IMR-90 (cell line): ENCODE measurements around the gene ATP6V0C. TPM values are rescaled to one million over a fixed set of nuclear protein-coding genes. Genes with fewer than 3 reads are reported as not detected.

Experiments
- ATAC-seq: fragments of 200-7000 bp; cut with Tn5 transposase; 2 replicates; pipeline ENCODE4 v1.9.1; 2020; ENCODE audit warnings: low read depth, mild to moderate bottlenecking, moderate library complexity
- BruUV-seq: library from RNA; stranded (reverse); fragments of 400-500 nt; replicated peaks from 2 replicates; lab custom pipeline; 2021; lab: Mats Ljungman, UMichigan
- CTCF ChIA-PET: fragments of 300-600 bp; formaldehyde crosslinking; extraction: SDS; loops from one replicate; lab custom pipeline; 2021; ENCODE audit warnings: antibody characterized with exemption; lab: Yijun Ruan, JAX
- POLR2A ChIA-PET: fragments of 300-600 bp; sonication (Branson Sonifier 250); formaldehyde crosslinking; loops from one replicate; lab custom pipeline; 2022; ENCODE audit warnings: antibody characterized with exemption; ENCODE audit not compliant: unreplicated experiment; lab: Charles Lee
- DNase-seq: peaks from one replicate; pipeline ENCODE4 v3.0.0; 2013
- H2AFZ ChIP-seq: replicated peaks from 2 replicates; pipeline ENCODE3; 2013; ENCODE audit warnings: low read length, mild to moderate bottlenecking; ENCODE audit not compliant: poor library complexity
- H2AK5ac ChIP-seq: 2 replicates; pipeline ENCODE4 v1.6.1; 2013; ENCODE audit warnings: low read depth, low read length, inconsistent platforms
- H2AK9ac ChIP-seq: replicated peaks from 2 replicates; pipeline ENCODE3; 2013; ENCODE audit warnings: mild to moderate bottlenecking, low read depth, low read length, moderate library complexity; ENCODE audit not compliant: poor library complexity
- H2BK120ac ChIP-seq: 2 replicates; pipeline ENCODE4 v1.6.1; 2013; ENCODE audit warnings: low read depth, low read length, inconsistent platforms
- H2BK15ac ChIP-seq: 3 replicates; pipeline ENCODE4 v1.6.1; 2013; ENCODE audit warnings: low read depth, low read length, inconsistent platforms
- H2BK20ac ChIP-seq: 2 replicates; pipeline ENCODE4 v1.6.1; 2013; ENCODE audit warnings: low read depth, mild to moderate bottlenecking, inconsistent platforms, low read length, moderate library complexity
- H2BK5ac ChIP-seq: 2 replicates; pipeline ENCODE4 v1.6.1; 2013; ENCODE audit warnings: mild to moderate bottlenecking, low read depth, low read length, inconsistent platforms; ENCODE audit not compliant: poor library complexity, severe bottlenecking
- H3K14ac ChIP-seq: replicated peaks from 2 replicates; pipeline ENCODE4 v1.6.1; 2013; ENCODE audit warnings: low read depth, low read length, inconsistent platforms
- H3K18ac ChIP-seq: 2 replicates; pipeline ENCODE4 v1.6.1; 2013; ENCODE audit warnings: low read depth, low read length, control low read depth
- H3K23ac ChIP-seq: 2 replicates; pipeline ENCODE4 v1.6.1; 2013; ENCODE audit warnings: low read depth, low read length, inconsistent platforms
- H3K27ac ChIP-seq: 2 replicates; pipeline ENCODE4 v1.5.1; 2013; ENCODE audit warnings: mild to moderate bottlenecking, control low read depth, low read length; ENCODE audit not compliant: insufficient read depth
- H3K27me3 ChIP-seq: 2 replicates; pipeline ENCODE4 v1.6.1; 2013; ENCODE audit warnings: low read length; ENCODE audit not compliant: control insufficient read depth, insufficient read depth
- H3K36me3 ChIP-seq: 2 replicates; pipeline ENCODE4 v1.6.1; 2013; ENCODE audit warnings: low read length, mixed read lengths; ENCODE audit not compliant: control insufficient read depth, insufficient read depth
- H3K4ac ChIP-seq: 2 replicates; pipeline ENCODE4 v1.6.1; 2013; ENCODE audit warnings: low read depth, low read length, inconsistent platforms
- H3K4me1 ChIP-seq: 2 replicates; pipeline ENCODE4 v1.6.1; 2013; ENCODE audit warnings: low read length, mixed read lengths; ENCODE audit not compliant: control insufficient read depth, insufficient read depth
- H3K4me2 ChIP-seq: 2 replicates; pipeline ENCODE4 v1.6.1; 2013; ENCODE audit warnings: low read depth, mild to moderate bottlenecking, control low read depth, low read length, moderate library complexity
- H3K4me3 ChIP-seq: 2 replicates; pipeline ENCODE4 v1.5.1; 2013; ENCODE audit warnings: low read depth, mild to moderate bottlenecking, control low read depth, low read length, moderate library complexity; ENCODE audit not compliant: insufficient read depth
- H3K56ac ChIP-seq: 2 replicates; pipeline ENCODE4 v1.6.1; 2013; ENCODE audit warnings: low read length, inconsistent platforms; ENCODE audit not compliant: insufficient read depth; ENCODE audit errors: extremely low read depth
- H3K79me1 ChIP-seq, 2 experiments: 2 replicates each; pipeline ENCODE4 v1.6.1; 2013; ENCODE audit warnings: low read length in 2 of 2, inconsistent platforms in 1 of 2, low read depth in 1 of 2
- H3K9ac ChIP-seq: 2 replicates; pipeline ENCODE4 v1.6.1; 2013; ENCODE audit warnings: low read depth, low read length, control low read depth
- H3K9me1 ChIP-seq: 2 replicates; pipeline ENCODE4 v1.6.1; 2013; ENCODE audit warnings: low read length, inconsistent platforms; ENCODE audit not compliant: insufficient read depth
- H3K9me3 ChIP-seq: 2 replicates; pipeline ENCODE4 v1.6.1; 2013; ENCODE audit warnings: low read length; ENCODE audit not compliant: control insufficient read depth, insufficient read depth
- H4K20me1 ChIP-seq: 2 replicates; pipeline ENCODE4 v1.6.1; 2013; ENCODE audit warnings: low read length, inconsistent platforms; ENCODE audit not compliant: insufficient read depth
- H4K5ac ChIP-seq: 2 replicates; pipeline ENCODE4 v1.6.1; 2013; ENCODE audit warnings: mild to moderate bottlenecking, low read depth, low read length, control low read depth
- H4K8ac ChIP-seq, 2 experiments: 2 replicates each; pipeline ENCODE4 v1.6.1; 2013; ENCODE audit warnings: low read depth in 2 of 2, low read length in 2 of 2, control low read depth in 1 of 2, inconsistent platforms in 1 of 2
- H4K91ac ChIP-seq: 2 replicates; pipeline ENCODE4 v1.6.1; 2013; ENCODE audit warnings: low read depth, low read length, inconsistent platforms; ENCODE audit not compliant: insufficient read depth
- BHLHE40 ChIP-seq: fragments of 150-350 bp; IDR thresholded peaks from 2 replicates; pipeline ENCODE4 v1.6.1; 2016; ENCODE audit warnings: mild to moderate bottlenecking, low read depth, low read length
- MAZ ChIP-seq: IDR thresholded peaks from 2 replicates; pipeline ENCODE4 v1.6.1; 2012; ENCODE audit warnings: low read depth, mild to moderate bottlenecking, low read length, improper control_type of control experiment, moderate library complexity, borderline replicate concordance
- POLR2A ChIP-seq: IDR thresholded peaks from 2 replicates; pipeline ENCODE4 v1.6.1; 2012; ENCODE audit warnings: mild to moderate bottlenecking, low read depth, low read length
- RCOR1 ChIP-seq: IDR thresholded peaks from 2 replicates; pipeline ENCODE4 v1.6.1; 2012; ENCODE audit warnings: mild to moderate bottlenecking, low read length, improper control_type of control experiment; ENCODE audit not compliant: insufficient replicate concordance
- WGBS, 2 experiments: methylation state at CpG; one replicate each; pipeline versions ENCODE4 v1.1.5 to v1.1.7; 2013; ENCODE audit warnings: missing lambda C conversion rate in 2 of 2; ENCODE audit not compliant: insufficient read length in 1 of 2; ENCODE audit errors: extremely low coverage in 2 of 2; 5-methylcytosine and 5-hydroxymethylcytosine counted together
- dilution Hi-C: fragments of 300-500 bp; cut with HindIII; formaldehyde crosslinking; loops from one replicate; pipeline ENCODE4 v1.14.3; 2018; ENCODE audit warnings: low sequenced_read_pairs; ENCODE audit not compliant: unreplicated experiment
- in situ Hi-C: fragments of 300-500 bp; cut with MboI; formaldehyde crosslinking; loops from 3 replicates; pipeline ENCODE4 v1.14.3; 2019; ENCODE audit warnings: low sequenced_read_pairs, inconsistent platforms, mixed read lengths
- intact Hi-C: fragments of 100-400 bp; cut with micrococcal nuclease; formaldehyde crosslinking; loops from 2 replicates; pipeline ENCODE4 v1.10.0; 2022
- polyA plus RNA-seq, 3 experiments: library from polyadenylated mRNA; depleted of rRNA; stranded (reverse); fragments of >200 nt; gene quantifications; 2 replicates each; pipeline ENCODE4 v1.2.3, GENCODE V29; 2012; ENCODE audit warnings: low replicate concordance in 1 of 3
- total RNA-seq: library from RNA; depleted of rRNA; stranded (reverse); fragments of >200 nt; gene quantifications from 2 replicates; pipeline ENCODE4 v1.2.3, GENCODE V29; 2012

ATP6V0C gene
- total and polyA plus RNA-seq, 2 of the 4 experiments (the other 2 are of a cell fraction): 8.4 to 107 TPM

DNA sequence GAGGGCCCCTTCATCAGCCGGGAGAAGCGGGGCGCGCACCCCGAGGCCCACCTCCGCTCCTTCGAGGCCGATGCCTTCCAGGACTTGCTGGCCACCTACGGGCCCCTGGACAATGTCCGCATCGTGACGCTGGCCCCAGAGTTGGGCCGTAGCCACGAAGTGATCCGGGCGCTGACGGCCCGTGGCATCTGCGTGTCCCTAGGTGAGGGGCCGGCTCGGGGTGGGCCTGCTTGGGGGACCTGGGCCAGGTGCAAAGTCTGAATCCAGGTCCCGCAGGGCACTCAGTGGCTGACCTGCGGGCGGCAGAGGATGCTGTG lies 14.0 kb downstream of the ATP6V0C start:
- no peak overlapping the region for H2BK120ac ChIP-seq
- H3K9me1 ChIP-seq: no peaks in the 10 kb centered on the region
- no peak overlapping the region for H3K56ac ChIP-seq
- no peak overlapping the region for H3K18ac ChIP-seq
- in situ Hi-C loops: no loop called here
- no peak overlapping the region for H2BK20ac ChIP-seq
- H2AK9ac ChIP-seq: no peak overlapping the region
- H4K5ac ChIP-seq: no peak overlapping the region
- H3K9me3 ChIP-seq: no peaks in the 10 kb centered on the region
- intact Hi-C loops: no loop called here
- dilution Hi-C loops: no loop called here
- H2AK5ac ChIP-seq: no peak overlapping the region
- H4K8ac ChIP-seq: no peak overlapping the region
- no peak overlapping the region for H4K91ac ChIP-seq
- no peak overlapping the region for H3K14ac ChIP-seq
- no peaks in the 10 kb centered on the region for H3K27me3 ChIP-seq
- TF ChIP-seq POLR2A (no peak), RCOR1 (no peak), MAZ (no peak), BHLHE40 (no peak)
- ChIA-PET CTCF (no interaction called here), POLR2A (no interaction called here)
- no peak overlapping the region for H3K4me3 ChIP-seq
- no TSS peak for BruUV-seq
- no peak overlapping the region for H3K9ac ChIP-seq
- H3K79me1 ChIP-seq: peaks cover 10 to 43% of the 10 kb centered on the region in 2 experiments
- H3K27ac ChIP-seq: no peak overlapping the region
- WGBS, 2 experiments: 100% methylated on average over 2 of the region's 24 CpGs; no CpG with 5 or more reads in 1 of the 2 experiments
- H3K4ac ChIP-seq: no peak overlapping the region
- DNase-seq: no peak
- peaks cover 57% of the 10 kb centered on the region for H3K36me3 ChIP-seq
- H3K23ac ChIP-seq: no peak overlapping the region
- no peak for ATAC-seq
- no peak overlapping the region for H2BK5ac ChIP-seq
- no peaks in the 10 kb centered on the region; the same call in none of the 2 replicates for H4K20me1 ChIP-seq
- H3K4me2 ChIP-seq: no peak overlapping the region
- H3K4me1 ChIP-seq: peaks cover 7% of the 10 kb centered on the region
- H2BK15ac ChIP-seq: no peak overlapping the region
- no peak overlapping the region for H2AFZ ChIP-seq
